Osteoblast (primary cell): ENCODE data around the gene LDB3. TPM values are rescaled to one million over a fixed set of nuclear protein-coding genes. Genes with fewer than 3 reads are reported as not detected.
A peak's percentile ranks its signal among the peaks of the same experiment; 100 is the strongest.

Experiments used
- DNase-seq: peaks from one replicate; pipeline ENCODE4 v3.0.0; 2011; ENCODE audit warnings: low spot score, mixed read lengths; ENCODE audit not compliant: insufficient read length; ENCODE audit errors: missing footprints
- H2AFZ ChIP-seq: 2 replicates; pipeline ENCODE4 v1.6.0; 2011; ENCODE audit warnings: mild to moderate bottlenecking, low read length
- H3K27ac ChIP-seq: 2 replicates; pipeline ENCODE4 v1.5.1; 2011; ENCODE audit warnings: mild to moderate bottlenecking, low read depth, low read length, moderate library complexity
- H3K27me3 ChIP-seq: 2 replicates; pipeline ENCODE4 v1.6.0; 2012; ENCODE audit warnings: mild to moderate bottlenecking, control low read depth, inconsistent platforms, low read length, moderate library complexity; ENCODE audit not compliant: insufficient read depth
- H3K36me3 ChIP-seq: 2 replicates; pipeline ENCODE4 v1.5.1; 2011; ENCODE audit warnings: mild to moderate bottlenecking, low read length, control low read depth, moderate library complexity; ENCODE audit not compliant: insufficient read depth
- H3K4me1 ChIP-seq: 2 replicates; pipeline ENCODE4 v1.5.1; 2011; ENCODE audit warnings: mild to moderate bottlenecking, low read length, control low read depth, moderate library complexity; ENCODE audit not compliant: insufficient read depth
- H3K4me2 ChIP-seq: 2 replicates; pipeline ENCODE4 v1.6.0; 2011; ENCODE audit warnings: mild to moderate bottlenecking, low read length; ENCODE audit not compliant: insufficient read depth
- H3K4me3 ChIP-seq: fragments of 200-600 bp; sonication (generic); 3 replicates; pipeline ENCODE4 v1.5.1; 2012; ENCODE audit warnings: mild to moderate bottlenecking, low read length, inconsistent platforms; ENCODE audit not compliant: insufficient read depth
- H3K79me2 ChIP-seq: 2 replicates; pipeline ENCODE4 v1.6.0; 2012; ENCODE audit warnings: mild to moderate bottlenecking, low read length, control low read depth, inconsistent platforms; ENCODE audit not compliant: insufficient read depth
- H3K9me3 ChIP-seq: 2 replicates; pipeline ENCODE4 v1.5.1; 2011; ENCODE audit warnings: low read depth, low read length, control low read depth
- H4K20me1 ChIP-seq: 2 replicates; pipeline ENCODE4 v1.6.0; 2012; ENCODE audit warnings: mild to moderate bottlenecking, low read length, control low read depth; ENCODE audit not compliant: insufficient read depth
- total RNA-seq: library from RNA; depleted of rRNA; stranded (reverse); fragments of >200 nt; gene quantifications from 2 replicates; pipeline ENCODE4 v1.2.3, GENCODE V29; 2012
- TF ChIP-seq, protein P1 (sequence below): IDR thresholded peaks from 2 replicates; pipeline ENCODE4 v1.5.1; 2011; ENCODE audit warnings: mild to moderate bottlenecking, low read depth, low read length, moderate library complexity; ENCODE audit errors: extremely low read depth

Gene LDB3
- total RNA-seq, 1 donor, result under 0.01 TPM

DNA sequence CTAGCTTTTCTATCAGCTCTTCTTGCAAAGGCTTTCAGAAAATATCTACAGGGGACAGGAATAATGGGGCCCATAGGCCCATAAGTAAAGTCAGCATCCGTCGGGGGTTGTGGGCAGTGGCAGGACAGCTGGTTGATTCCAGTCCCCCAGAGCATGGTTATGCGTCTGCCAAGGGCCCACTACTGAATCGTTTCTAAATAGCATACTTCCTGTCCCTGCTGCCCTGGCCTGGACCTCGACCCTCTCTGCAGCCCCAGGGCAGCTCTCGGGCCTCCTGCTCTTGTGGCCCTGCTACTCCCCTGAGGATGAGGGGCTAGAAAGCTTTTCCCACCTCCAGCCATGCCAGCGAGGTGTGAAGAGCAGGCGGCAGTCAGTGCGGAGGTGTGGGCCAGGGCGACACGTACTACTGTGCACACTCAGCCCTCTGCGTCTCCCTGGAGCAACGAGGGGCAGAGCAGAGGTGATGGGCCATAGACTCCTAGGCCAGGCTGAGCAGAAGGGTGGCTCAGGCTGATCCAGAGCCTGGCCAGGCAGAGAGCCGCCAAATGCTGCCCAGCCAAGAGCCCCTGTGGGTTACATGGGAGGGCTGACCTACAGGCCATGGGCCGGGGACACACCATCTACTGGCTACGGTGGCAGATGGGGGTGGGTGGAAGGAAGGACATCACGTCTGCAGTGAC is 18.7 kb upstream of the LDB3 start:
- no peak overlapping the region for H3K4me3 ChIP-seq
- H2AFZ ChIP-seq, result no peak overlapping the region
- DNase-seq, result peak; percentile 51
- no peaks in the 10 kb centered on the region for H3K36me3 ChIP-seq
- no peak overlapping the region for H3K27ac ChIP-seq
- no peak overlapping the region for H3K4me2 ChIP-seq
- H3K4me1 ChIP-seq, result peaks cover 17% of the 10 kb centered on the region
- no peaks in the 10 kb centered on the region for H4K20me1 ChIP-seq
- H3K9me3 ChIP-seq, result no peaks in the 10 kb centered on the region
- TF ChIP-seq, protein P1, sequence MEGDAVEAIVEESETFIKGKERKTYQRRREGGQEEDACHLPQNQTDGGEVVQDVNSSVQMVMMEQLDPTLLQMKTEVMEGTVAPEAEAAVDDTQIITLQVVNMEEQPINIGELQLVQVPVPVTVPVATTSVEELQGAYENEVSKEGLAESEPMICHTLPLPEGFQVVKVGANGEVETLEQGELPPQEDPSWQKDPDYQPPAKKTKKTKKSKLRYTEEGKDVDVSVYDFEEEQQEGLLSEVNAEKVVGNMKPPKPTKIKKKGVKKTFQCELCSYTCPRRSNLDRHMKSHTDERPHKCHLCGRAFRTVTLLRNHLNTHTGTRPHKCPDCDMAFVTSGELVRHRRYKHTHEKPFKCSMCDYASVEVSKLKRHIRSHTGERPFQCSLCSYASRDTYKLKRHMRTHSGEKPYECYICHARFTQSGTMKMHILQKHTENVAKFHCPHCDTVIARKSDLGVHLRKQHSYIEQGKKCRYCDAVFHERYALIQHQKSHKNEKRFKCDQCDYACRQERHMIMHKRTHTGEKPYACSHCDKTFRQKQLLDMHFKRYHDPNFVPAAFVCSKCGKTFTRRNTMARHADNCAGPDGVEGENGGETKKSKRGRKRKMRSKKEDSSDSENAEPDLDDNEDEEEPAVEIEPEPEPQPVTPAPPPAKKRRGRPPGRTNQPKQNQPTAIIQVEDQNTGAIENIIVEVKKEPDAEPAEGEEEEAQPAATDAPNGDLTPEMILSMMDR, result no peak
- no peaks in the 10 kb centered on the region for H3K27me3 ChIP-seq
- H3K79me2 ChIP-seq, result no peaks in the 10 kb centered on the region

GRCh38 chr10:86650151-86650550 is 18.2 kb upstream of the LDB3 start:
- H2AFZ ChIP-seq, result no peak overlapping the region
- DNase-seq, result peak; percentile 52
- H3K79me2 ChIP-seq, result no peaks in the 10 kb centered on the region
- no peak overlapping the region for H3K27ac ChIP-seq
- H3K9me3 ChIP-seq, result no peaks in the 10 kb centered on the region
- H3K4me2 ChIP-seq, result no peak overlapping the region
- TF ChIP-seq, protein P1, result no peak
- H3K4me1 ChIP-seq, result peaks cover 17% of the 10 kb centered on the region
- H3K4me3 ChIP-seq, result no peak overlapping the region
- no peaks in the 10 kb centered on the region for H4K20me1 ChIP-seq
- H3K36me3 ChIP-seq, result no peaks in the 10 kb centered on the region
- no peaks in the 10 kb centered on the region for H3K27me3 ChIP-seq

DNA sequence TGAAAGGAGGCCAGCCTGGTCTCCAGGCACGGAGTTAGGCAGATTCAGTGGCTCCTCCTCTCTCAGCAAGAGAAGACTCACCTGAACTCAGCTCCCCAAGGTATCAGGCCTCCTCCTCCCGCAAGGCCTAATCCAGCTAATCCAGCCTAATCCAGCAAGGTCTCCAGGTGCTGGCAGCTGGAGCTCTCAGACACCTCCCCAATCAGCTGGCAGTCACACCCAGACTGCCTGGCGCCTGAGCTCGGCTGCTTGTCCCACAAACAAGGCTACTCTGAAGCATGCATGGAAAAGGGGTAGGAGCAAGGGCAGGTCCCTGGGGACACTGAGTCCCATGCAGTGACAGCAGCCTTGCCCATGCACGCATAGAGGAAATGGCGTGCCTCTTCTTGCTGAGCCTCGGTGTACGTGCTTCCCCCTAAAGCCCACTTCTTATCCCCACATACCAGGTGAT is 17.3 kb upstream of the LDB3 start:
- H3K79me2 ChIP-seq, result no peaks in the 10 kb centered on the region
- DNase-seq, result peak; percentile 68
- H3K27me3 ChIP-seq, result no peaks in the 10 kb centered on the region
- no peak overlapping the region for H3K4me2 ChIP-seq
- no peak overlapping the region for H2AFZ ChIP-seq
- H3K9me3 ChIP-seq, result no peaks in the 10 kb centered on the region
- TF ChIP-seq, protein P1, result no peak
- H4K20me1 ChIP-seq, result no peaks in the 10 kb centered on the region
- no peak overlapping the region for H3K27ac ChIP-seq
- H3K4me1 ChIP-seq, result peaks cover 17% of the 10 kb centered on the region
- no peak overlapping the region for H3K4me3 ChIP-seq
- no peaks in the 10 kb centered on the region for H3K36me3 ChIP-seq

- Histone ChIP-seq H2AFZ (no peak overlapping the region), H3K79me2 (no peaks in the 10 kb centered on the region), H3K9me3 (no peaks in the 10 kb centered on the region), H3K4me2 (no peak overlapping the region), H4K20me1 (no peaks in the 10 kb centered on the region), H3K36me3 (no peaks in the 10 kb centered on the region), H3K4me3 (no peak overlapping the region), H3K27ac (no peak overlapping the region), H3K4me1 (peaks cover 17% of the 10 kb centered on the region), H3K27me3 (no peaks in the 10 kb centered on the region)
- peak; percentile 46 for DNase-seq
- TF ChIP-seq, protein P1, result no peak
Observed at GRCh38 chr10:86651631-86652331, 16.5 kb upstream of the LDB3 start.
